Uterus (tissue), 2 donors: ENCODE data around the gene FRS3.

Experiments
- POLR2A ChIP-seq, 2 donors: fragments of 450-650 bp; IDR thresholded peaks; one replicate each; pipeline ENCODE4 v1.6.1; 2016; ENCODE audit warnings: antibody characterized with exemption in 2 of 2, mild to moderate bottlenecking in 1 of 2, moderate library complexity in 1 of 2
- TF ChIP-seq, protein P1 (sequence below), 4 experiments: fragments of 200-600 bp in 2 of 4; fragments of 450-650 bp in 2 of 4; sonication (generic) in 2 of 4; IDR thresholded peaks; one replicate each; pipeline ENCODE4 v1.5.1; 2016 to 2019; ENCODE audit warnings: antibody characterized with exemption in 4 of 4, mild to moderate bottlenecking in 2 of 4, moderate library complexity in 1 of 4

DNA sequence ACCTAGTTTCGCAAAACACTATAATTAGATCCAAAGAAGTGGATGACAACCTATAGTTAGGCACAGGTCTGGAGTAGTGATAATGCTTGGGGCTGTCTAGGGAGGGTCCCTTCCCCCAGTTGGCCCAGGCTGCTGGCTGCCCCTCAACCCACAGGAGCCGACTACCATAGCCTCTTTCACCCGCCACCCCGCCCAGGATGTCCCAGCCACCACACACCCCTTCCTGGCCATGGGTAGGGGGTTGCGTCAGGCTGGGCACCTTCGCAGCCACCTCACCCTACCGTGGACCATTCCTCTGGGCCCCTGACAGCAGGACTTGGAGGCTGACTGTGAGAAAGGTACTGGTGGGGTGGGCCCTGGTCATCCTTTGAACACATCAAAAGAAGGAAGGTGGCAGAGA is 52.8 kb downstream of the FRS3 start:
- TF ChIP-seq, protein P1, sequence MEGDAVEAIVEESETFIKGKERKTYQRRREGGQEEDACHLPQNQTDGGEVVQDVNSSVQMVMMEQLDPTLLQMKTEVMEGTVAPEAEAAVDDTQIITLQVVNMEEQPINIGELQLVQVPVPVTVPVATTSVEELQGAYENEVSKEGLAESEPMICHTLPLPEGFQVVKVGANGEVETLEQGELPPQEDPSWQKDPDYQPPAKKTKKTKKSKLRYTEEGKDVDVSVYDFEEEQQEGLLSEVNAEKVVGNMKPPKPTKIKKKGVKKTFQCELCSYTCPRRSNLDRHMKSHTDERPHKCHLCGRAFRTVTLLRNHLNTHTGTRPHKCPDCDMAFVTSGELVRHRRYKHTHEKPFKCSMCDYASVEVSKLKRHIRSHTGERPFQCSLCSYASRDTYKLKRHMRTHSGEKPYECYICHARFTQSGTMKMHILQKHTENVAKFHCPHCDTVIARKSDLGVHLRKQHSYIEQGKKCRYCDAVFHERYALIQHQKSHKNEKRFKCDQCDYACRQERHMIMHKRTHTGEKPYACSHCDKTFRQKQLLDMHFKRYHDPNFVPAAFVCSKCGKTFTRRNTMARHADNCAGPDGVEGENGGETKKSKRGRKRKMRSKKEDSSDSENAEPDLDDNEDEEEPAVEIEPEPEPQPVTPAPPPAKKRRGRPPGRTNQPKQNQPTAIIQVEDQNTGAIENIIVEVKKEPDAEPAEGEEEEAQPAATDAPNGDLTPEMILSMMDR (IDR thresholded peaks at IDR 0.05) = no peak
- no peak for TF ChIP-seq POLR2A (IDR thresholded peaks at IDR 0.05)
